NOMO-1 treated with DMSO at 0.1 percent for 48 hours (cell line): Measurements from ENCODE around the gene PIP4K2C.
"Not testable (repeated sequence)": the region's sequence is repeated elsewhere in the genome, so short reads cannot be mapped to it uniquely, and the experiment has no call there.

ENCODE experiments used
- DNase-seq: peaks from one replicate; lab custom pipeline; 2025; ENCODE audit not compliant: unreplicated experiment; lab: John Stamatoyannopoulos, UW

Gene PIP4K2C

DNA sequence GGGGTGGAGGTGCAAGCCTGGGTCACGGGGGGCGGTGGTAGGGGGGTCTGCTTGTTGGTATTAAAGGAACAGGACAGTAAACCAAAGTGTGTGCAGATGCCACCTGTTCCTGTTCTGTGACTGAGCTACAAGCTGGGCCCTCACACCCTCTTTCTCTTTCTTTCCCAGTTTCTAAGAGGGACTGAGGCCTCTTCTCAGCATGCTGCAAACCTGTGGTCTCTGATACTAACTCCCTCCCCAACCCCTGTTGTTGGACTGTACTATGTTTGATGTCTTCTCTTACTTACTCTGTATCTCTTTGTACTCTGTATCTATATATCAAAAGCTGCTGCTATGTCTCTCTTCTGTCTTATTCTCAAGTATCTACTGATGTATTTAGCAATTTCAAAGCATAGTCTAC lies 6.9 kb upstream of the PIP4K2C start:
- no peak for DNase-seq

DNA sequence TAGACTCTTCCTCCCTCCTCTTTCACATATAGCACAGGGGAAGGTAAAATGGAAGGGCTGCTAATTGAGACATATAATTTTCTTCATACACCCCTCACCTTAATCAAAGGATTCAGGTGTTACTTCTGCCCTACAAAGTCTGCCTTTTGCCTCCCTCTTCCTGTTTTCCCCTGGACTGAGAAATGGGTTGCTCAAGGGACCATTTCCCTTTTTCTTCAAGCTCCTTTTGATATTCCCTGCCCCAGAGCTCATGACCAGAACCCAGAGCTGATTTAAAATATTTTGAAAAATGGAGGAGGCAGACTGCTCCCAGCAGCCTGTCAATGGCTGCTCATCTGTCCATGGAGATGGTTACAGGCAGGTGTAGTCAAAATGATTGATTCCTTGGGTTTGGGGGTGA lies 6.3 kb upstream of the PIP4K2C start:
- DNase-seq = peak; percentile 61

DNA sequence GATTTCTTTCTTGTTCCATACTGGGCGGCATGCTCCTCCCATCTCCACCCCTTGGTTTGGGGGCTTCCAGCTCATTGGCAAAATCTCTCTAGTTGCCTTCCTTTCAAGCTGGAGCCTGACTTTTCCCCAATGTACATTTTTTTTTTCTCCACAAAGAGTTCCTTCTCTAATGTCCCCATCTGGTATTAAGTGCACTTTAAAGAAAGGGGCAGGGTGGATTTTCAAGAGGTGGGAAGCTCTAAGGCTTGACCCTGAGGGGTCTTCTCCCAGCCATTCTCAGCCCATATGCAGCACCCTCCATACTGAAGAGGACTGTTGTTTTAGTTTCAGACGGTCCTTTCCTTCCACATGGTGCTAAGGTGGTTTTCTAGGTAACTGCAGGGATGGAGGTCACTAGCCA lies 5.8 kb upstream of the PIP4K2C start:
- DNase-seq = no peak

DNA sequence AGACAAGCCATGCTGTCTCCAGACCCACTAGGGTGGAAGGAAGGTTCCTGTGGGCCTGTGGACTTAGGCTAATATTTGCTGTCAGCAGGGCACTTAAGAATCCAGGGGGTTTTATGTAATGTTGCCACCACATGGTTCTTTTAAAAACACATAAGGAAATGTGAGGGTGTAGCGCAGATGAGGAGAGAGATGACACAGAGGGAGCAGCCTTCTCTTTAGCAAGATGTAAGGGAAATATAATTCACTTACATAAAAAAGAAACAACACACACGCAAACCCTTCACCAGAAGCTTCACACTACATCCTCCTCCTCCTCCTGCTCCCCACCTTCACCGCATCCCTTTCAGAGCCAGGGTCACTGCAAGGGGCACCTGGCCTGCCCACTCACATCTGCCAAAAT lies 4.9 kb upstream of the PIP4K2C start:
- DNase-seq = no peak

DNA sequence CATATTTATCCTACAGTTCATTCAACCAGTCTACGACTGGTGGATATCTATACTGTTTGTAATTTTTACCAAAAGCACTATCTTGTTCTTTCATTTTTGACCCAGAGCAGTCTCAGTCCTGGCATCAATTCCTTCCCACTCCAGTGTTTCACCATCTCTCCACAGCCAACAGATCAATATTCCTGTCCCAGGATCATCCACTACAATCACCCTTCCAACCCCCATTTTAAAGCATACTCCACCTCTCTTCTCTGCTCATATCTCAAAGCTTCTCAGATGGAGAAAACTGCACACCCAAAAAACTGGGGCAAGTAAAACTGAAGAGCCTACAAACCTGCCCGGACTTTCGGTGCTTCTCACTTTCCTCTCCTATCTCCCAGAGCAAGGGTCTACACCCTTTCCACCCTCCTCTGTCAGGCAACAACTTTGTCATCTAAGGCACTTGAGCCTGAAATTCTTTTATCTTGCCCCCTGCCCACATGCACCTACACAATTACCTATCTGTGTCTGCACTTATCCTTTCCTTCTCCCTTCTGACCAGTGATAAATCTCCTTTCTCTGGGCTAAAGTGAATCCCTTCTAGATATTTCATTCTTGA lies 4.1 kb upstream of the PIP4K2C start:
- no peak for DNase-seq

DNA sequence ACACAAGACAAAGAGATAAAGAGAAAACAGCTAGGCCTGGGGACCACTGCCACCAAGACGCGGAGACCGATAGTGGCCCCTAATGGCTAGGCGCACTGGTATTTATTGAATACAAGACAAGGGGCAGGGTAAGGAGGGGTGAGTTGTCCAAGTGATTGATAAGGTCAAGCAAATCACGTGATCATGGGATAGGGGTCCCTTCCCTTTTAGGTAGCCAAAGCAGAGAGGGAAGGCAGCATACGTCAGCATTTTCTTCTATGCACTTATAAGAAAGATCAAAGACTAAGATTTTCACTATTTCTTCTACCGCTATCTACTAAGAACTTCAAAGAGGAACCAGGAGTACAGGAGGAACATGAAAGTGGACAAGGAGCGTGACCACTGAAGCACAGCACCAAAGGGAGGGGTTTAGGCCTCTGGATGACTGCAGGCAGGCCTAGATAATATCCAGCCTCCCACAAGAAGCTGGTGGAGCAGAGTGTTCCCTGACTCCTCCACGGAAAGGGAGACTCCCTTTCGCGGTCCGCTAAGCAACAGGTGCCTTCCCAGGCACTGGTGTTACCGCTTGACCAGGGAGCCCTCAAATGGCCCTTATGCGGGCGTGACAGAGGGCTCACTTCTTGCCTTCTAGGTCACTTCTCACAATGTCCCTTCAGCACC lies 1.9 kb upstream of the PIP4K2C start:
- not testable (repeated sequence) for DNase-seq

DNA sequence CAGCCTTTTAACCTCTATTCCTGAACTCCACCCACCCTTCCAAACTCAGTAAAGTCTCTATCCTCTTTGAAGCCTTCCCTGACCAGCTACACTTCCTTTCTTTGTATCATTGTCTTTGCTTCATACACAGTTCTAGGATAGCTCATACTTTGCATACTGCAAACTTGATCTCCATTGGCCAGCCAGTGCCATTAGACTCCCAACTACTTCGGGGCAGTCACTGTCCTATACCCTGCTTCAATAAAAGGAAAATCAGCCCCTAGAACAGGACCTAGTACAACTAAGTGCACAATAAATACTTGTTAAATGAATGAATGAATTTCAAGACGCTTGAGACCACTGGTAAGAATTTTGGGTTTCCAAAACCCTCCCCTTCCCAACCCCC lies 521 bp upstream of the PIP4K2C start:
- no peak for DNase-seq

DNA sequence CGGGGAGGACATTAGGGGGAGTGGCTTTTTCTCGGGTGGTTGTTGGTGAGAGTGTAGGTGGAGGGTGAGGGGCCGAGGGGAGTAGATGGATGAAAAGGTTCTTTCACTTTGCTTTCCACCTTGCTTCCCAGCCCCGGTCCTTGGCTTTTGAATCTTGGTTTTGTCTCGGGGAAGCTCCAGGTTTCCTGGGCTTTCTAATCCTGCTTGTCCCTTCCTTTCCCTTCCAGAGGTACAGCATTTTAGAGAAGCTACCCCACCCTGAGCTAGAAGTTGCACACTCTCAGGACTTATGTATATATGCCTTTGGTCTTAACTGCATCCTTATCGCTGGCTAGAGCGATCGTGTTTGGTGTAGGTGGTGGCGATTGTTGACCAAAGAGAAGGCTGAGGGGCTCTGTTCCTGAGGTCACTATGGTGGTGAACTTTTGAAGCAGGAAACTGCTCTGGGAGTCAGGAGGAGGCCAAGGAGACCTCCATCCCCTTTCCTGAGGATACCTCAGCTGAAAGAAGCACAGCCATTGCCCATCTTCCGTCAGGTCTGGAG lies 862 bp downstream of the PIP4K2C start:
- no peak for DNase-seq

DNA sequence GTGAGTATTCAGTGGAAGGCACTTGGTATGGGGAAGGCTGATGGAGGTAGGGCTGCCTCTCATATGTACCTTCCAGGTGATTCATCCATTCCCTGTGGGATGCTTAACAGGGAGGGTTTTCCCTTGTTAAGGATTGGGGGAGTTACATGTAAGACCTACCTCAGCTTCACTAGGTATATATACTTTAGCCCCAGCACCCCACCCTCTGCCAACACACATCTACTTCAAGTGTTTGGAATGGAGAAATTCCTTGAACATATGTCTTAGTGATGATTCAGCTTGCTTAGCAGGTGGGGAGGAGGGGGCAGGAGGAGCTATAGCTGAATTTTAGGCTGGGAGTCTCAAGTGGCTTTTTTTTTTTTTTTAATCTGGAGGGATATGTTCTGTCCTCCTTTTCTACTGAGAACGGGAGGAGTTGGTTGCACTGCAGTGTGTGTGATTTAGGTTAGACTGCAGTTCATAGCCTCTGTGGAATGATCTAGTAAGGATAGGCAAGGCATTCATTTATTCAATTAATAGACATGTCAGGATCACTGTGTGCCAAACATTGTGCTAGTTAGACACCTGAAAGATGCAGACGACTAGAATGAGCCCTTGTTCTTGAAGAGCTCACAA lies 1.7 kb downstream of the PIP4K2C start:
- no peak for DNase-seq

DNA sequence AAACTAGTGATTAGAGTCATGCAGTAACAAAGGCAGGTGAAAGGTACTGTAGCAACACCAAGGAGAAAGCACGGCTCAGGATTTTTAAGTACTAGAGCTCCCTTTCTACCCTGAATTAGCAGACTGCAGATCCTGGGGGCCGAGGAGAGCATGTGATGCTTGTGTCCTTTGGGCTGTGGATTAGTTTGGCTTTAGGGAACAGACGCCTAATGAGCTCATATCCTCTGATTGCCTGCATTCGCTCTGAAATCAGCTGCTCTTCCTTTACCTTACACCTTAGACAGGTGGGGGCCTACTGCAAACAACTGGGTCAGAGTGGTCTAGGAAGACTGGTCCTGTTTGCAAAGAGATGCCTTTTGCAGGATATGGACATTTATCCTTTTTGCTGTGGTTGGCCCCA lies 2.2 kb downstream of the PIP4K2C start:
- no peak for DNase-seq

DNA sequence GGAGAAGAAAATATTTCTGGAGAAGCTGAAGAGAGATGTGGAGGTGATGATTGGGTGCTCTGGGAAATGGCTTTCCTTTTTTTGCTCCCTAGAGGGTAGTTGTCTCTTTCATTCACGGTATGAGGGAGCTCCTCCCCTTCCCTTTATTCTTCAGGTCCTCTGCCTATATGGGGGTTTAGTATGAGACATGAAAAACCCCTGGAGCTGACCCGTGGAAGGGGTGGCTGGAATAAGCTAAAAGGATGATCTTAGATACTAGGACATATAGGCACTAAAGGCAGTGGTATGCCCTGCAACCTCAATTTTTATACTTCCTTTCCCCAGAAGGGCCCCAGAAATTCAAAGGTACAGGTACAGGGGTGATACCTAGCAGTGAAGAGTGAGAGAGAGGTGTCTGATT lies 9.4 kb downstream of the PIP4K2C start:
- no peak for DNase-seq

DNA sequence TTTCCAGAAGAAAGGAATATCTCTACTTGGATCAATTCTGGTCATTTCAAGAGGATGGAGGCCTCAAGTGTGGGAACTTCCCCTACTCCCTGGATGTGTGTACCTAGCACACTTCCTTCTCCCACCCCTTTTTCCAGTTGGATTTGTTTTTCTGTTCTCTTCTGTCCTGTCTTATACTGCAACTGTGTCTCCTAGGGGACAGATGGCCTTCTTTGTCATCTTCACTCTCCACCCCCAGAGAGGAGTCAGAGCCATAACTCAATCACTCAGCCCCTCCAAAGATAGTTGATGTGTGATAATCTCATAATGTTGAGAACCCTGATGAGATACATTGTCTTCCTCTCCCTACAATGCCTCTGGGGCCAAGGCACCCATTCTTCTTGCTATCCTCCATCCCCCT lies 11.6 kb downstream of the PIP4K2C start:
- DNase-seq = no peak

DNA sequence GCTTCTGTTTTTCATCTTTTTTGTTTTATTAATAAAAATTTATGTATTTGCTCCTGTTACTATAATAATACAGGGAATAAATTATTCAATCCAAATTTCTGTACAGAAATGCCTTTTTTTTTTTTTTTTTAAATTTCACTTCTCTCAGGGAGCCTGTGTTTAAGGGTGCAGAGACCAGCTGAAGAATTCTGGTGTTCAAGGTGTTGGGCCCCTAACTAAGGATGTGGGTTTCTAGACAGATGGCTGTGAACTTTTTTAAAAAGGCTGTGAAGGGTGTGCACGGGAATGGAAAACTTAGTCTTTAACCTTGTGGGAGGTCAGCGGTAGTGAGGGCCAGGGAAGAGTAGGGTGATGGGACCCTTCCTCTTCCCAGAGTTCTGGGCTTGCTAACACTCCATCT lies 12.3 kb downstream of the PIP4K2C start:
- no peak for DNase-seq

DNA sequence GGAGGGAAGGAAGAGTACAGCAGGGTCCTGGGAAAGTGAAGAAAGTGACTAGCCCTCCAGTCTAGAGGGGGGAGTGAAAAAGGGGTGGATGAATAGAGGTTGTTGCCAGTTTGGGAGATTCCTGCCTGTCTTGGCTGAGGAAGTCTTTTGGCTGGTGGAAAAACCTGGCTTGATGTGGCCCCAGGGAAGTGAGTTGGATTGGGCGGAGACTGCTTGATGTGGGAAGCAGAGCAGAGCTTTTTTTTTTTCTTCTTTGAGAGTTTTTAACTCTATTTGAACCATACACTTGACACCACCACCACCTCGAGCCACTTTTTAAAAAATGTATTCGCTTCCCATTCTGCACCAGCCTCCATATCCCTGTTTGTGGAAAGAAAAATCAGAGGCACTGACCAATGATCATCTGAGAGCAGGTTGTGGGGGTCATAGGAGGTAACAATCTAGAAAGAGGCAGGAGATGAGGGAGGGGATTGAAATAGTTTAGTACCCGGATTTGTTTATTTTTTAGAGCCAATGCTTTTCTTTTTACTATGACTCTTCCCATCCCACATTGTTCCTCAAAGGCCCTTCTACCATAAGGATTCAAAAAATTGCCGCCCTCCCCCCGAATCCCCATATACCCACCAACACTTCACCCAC lies 12.9 kb downstream of the PIP4K2C start:
- DNase-seq = no peak

DNA sequence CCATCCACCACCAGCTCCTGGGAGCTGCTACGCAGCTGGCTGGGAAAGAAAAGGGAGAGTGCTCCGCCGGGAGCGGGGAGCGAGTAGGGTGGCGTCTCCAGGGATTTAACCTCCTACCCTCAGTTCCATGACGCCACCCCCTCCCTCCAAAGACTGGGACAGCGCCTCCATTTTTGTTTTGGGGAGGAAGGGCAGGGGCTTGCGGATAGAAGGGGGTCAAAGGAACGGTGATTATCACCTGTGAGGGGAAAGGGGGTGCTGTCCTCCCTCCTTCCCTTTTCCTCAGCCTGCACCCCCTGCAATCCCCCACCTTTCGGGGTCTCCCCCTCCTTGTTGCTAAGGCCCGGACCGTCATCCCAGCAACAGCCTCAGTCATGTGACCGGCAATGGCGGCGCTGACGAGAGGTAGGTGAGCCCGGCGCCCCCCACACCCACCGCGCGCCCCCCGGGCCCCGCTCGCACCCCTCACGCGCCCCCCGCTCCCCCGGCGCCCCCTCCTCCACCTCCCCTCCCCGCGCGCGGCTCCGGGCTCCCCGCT lies 13.5 kb downstream of the PIP4K2C start, which contains the start of gene DTX3:
Gene DTX3 (plus strand): TSS at position 371 of the 538 bp plus-strand sequence. CDS start 1,694 bp downstream, outside the sequence.
- no peak for DNase-seq

DNA sequence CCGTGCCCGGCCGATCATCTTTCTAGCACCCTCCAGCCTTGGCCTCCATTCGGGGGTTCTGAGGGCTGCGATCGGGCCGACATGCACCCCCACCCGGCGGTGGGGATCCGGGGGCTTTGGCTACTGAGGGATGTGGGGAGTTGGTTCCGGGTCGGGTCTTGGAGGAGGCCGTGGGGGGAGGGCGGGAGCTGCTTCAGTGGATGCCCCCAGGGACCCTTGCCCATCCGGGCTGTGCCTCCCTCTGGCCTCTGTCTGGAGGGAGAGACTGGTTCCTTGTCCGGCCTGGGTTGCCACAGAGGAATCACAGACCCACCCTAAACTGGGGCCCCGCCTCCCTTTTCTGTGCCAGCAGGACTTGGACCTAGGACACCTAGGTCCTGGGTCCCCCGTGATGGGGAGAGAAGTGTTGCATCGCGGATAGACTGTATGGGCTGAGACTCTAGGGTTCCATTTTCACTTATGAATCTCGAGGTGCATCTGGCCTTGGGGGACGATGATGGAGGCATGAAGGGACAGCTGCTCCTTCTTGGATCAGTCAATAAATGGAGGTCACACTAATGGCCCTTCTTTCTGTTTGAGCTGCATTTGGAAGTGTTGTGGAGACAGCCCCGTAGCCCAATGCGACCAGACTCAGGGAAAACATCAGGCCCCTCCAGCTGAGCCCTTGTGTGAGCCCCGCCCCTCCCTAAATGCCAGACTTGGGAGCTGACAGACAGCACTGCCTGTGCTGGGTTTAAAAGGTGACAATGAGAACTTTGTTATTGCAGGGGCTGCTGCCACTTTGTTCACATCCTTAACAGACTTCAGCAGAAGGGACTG lies 14.2 kb downstream of the PIP4K2C start:
- no peak for DNase-seq

DNA sequence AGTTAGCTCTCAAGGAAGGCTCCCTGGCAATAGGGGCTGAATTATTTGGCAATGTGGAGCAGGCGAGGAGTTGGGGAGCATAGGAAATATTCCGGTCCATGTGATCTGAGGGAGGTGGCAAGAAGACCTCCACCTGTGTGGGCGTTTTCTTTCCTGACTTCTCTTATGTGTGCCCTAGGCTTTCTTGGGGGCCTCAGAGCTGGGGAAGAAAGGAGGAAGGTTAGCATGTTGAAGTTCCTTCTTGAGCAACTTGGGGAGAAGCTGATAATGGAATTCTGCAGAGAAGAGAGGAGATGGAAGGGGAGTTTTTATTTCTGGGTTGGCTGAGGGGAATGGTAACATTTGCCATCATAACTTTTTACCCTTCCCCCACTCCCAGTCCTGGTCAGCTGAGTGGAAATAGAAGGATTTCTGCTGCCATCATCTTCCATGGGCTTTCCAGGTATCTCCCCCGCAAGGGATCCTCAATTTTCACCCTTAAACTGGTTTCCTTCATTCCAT lies 14.9 kb downstream of the PIP4K2C start:
- no peak for DNase-seq

DNA sequence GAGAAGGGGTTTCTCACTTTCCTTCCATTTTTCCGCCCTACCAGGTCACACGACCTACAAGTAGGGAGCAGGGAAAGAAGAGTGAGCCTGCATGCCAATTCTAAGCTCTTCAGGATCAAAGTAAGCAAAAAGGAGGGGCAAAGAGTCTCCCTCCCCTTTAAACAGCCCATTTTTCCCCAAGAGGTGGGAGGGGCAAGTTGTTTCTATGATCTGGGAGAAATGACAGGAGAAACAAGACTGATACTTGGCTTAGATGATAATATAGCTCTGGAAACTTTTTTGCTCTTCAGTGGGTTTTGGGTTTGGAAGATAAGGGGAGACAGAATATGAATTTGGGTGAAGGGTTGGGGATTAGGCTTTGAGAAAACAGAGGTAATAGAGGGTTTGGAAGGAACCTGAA lies 15.4 kb downstream of the PIP4K2C start:
- DNase-seq = no peak

DNA sequence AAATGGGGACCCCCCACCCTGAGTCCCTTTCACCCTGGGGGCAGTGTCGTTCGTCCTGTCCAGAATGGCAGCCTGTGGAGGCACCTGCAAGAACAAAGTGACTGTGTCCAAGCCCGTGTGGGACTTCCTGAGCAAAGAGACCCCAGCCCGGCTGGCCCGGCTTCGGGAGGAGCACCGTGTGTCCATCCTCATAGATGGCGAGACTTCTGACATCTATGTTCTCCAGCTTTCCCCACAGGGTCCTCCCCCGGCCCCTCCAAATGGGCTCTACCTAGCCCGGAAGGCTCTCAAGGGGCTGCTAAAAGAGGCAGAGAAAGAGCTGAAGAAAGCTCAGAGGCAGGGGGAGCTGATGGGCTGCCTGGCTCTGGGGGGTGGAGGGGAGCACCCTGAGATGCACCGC lies 15.8 kb downstream of the PIP4K2C start:
- no peak for DNase-seq

DNA sequence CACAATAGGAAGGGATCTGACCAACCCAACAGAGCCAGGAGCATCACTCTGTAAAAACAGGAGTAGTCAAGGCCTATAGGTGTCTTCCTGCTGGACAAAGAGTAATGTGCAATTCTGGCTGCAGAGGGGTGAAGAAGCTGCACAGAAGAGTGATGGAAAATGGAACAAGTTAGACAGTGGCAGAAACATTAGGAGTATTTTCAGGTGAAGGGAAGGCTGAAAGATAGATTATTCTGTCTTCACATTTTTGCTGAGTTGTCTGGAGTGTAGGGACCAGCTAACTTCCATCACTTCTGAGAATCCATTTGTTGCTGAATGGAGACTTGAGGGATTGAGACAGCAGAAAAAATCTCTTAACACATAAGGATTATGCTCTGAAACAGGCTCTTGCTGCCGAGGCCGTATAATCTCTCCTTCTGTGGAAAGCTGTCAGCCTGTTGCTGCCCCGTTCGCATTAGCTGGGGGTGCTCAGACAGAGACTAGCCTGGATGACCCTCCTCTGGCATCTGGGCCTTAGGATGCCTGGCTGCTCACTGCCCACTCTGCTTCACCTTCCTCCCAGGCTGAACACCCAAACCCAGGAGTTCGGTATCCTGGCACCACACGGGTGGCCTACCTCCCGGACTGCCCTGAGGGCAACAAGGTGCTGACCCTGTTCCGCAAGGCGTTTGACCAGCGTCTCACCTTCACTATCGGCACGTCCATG lies 17.1 kb downstream of the PIP4K2C start:
- DNase-seq = no peak
